ENCODE measurements around the gene ODAD4.
A peak's percentile ranks its signal among the peaks of the same experiment; 100 is the strongest.

The ODAD4 gene, protein sequence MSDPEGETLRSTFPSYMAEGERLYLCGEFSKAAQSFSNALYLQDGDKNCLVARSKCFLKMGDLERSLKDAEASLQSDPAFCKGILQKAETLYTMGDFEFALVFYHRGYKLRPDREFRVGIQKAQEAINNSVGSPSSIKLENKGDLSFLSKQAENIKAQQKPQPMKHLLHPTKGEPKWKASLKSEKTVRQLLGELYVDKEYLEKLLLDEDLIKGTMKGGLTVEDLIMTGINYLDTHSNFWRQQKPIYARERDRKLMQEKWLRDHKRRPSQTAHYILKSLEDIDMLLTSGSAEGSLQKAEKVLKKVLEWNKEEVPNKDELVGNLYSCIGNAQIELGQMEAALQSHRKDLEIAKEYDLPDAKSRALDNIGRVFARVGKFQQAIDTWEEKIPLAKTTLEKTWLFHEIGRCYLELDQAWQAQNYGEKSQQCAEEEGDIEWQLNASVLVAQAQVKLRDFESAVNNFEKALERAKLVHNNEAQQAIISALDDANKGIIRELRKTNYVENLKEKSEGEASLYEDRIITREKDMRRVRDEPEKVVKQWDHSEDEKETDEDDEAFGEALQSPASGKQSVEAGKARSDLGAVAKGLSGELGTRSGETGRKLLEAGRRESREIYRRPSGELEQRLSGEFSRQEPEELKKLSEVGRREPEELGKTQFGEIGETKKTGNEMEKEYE

DNA sequence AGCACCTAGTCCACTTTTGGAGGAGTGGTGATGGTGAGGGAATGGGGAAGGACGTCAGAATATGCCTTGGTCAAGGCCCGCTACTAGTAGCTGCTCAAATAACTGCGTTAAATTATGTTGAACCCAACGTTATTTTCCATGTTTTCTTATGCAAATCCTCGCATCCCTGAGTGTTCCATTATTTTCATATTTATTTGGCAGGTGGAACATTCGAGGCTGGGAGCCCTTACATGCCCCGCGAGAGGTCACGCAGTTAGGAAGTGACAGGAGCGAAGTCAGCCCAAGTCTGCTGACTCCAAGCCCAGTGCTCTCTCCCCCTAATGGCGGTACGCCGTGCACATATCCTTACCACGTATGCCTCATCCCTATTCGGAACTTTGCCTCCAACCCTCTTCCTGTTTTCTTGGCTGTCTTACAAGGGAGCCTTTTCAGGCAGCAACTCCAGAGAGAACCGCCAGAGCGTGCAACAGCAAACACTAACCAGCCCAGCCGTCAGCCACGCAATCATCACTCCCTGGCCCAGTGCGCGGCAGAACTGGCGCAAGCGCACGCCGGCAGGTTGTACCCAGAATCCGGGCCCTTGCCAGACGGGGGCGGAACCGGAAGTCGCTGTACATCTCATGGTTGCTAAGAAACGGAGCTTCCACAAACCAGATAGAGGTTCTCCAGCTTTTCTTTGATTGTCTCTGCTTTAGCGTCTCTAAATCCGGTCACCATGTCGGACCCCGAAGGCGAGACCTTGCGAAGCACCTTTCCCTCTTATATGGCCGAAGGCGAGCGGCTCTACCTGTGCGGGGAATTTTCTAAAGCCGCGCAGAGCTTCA is at the start of gene ODAD4:
Gene ODAD4, plus strand, starts transcription at position 609 of the 824 bp plus-strand sequence. Its CDS starts 107 bp downstream, at position 716.
- no peaks in the 10 kb centered on the region for H3K9me3 ChIP-seq (ENCODE audit: control insufficient read depth, insufficient read depth, low read length)

DNA sequence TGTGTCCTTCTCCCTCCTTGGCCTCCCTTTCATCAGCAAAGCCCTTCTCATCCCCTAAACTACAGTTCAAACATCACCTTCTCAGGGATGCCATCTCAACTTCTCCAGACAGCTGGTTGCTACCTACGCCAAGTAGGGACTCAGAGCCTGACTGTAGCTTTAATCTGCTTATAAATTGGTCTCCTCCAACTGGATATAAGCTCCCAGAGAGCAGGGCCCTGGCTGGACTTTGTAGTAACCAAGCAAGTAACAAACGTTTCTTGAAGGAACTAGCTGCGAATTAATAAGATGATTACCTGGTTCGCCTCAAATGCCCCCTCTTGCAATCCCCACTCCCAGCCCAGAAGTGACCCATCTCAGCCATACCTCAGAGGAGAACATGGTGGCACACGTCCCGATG is 47.7 kb upstream of the ODAD4 start:
- peaks cover 6% of the 10 kb centered on the region; the same call in 1 of the 2 replicates for H3K9me3 ChIP-seq (ENCODE audit: control insufficient read depth, insufficient read depth, low read length)
- H3K27ac ChIP-seq (ENCODE audit: low read depth, low read length): no peak overlapping the region
- H3K4me1 ChIP-seq (ENCODE audit: control insufficient read depth, insufficient read depth, low read length): no peaks in the 10 kb centered on the region
- no peak overlapping the region for H3K4me3 ChIP-seq (ENCODE audit: low read depth, low read length)
- no peaks in the 10 kb centered on the region for H3K27me3 ChIP-seq (ENCODE audit: control insufficient read depth, insufficient read depth, low read length)
- no peak overlapping the region for H3K9ac ChIP-seq (ENCODE audit: low read depth, low read length)
- H3K36me3 ChIP-seq (ENCODE audit: control insufficient read depth, insufficient read depth, low read length): peaks cover 97% of the 10 kb centered on the region

More for the DNA sequence above, at the start of gene ODAD4:
- H3K4me1 ChIP-seq (ENCODE audit: control insufficient read depth, insufficient read depth, low read length): no peaks in the 10 kb centered on the region
- peak within 1 kb of the TSS; percentile 79 for H3K4me3 ChIP-seq (ENCODE audit: low read depth, low read length)
- H3K27ac ChIP-seq (ENCODE audit: low read depth, low read length): peak within 1 kb of the TSS; percentile 72
- no peaks in the 10 kb centered on the region for H3K27me3 ChIP-seq (ENCODE audit: control insufficient read depth, insufficient read depth, low read length)
- H3K36me3 ChIP-seq (ENCODE audit: control insufficient read depth, insufficient read depth, low read length): no peaks in the 10 kb centered on the region
- peak within 1 kb of the TSS; percentile 49 for H3K9ac ChIP-seq (ENCODE audit: low read depth, low read length)

DNA sequence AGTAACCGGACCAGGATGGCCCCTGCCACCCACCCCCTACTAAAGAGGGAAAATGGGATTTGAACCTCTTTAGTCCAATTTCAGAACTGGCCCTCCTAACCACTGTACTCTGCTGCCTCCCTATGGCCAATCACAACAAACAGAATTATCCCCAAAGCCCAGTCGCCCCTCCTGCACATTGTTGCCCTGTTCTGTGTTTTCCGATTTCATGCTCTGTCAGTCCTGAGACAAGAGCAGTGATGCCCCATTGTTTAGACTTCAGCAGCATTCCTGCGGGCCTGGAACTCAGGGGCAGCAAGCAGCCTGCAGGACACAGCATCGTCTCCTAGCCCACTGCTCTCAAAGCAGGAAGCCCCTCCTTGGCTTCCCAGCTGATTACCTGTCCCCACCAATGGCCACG is 44.7 kb upstream of the ODAD4 start:
- H3K4me1 ChIP-seq (ENCODE audit: control insufficient read depth, insufficient read depth, low read length): no peaks in the 10 kb centered on the region
- no peaks in the 10 kb centered on the region for H3K27me3 ChIP-seq (ENCODE audit: control insufficient read depth, insufficient read depth, low read length)
- no peak overlapping the region for H3K4me3 ChIP-seq (ENCODE audit: low read depth, low read length)
- no peak overlapping the region for H3K27ac ChIP-seq (ENCODE audit: low read depth, low read length)
- no peaks in the 10 kb centered on the region for H3K9me3 ChIP-seq (ENCODE audit: control insufficient read depth, insufficient read depth, low read length)
- H3K9ac ChIP-seq (ENCODE audit: low read depth, low read length): no peak overlapping the region
- peaks cover 92% of the 10 kb centered on the region for H3K36me3 ChIP-seq (ENCODE audit: control insufficient read depth, insufficient read depth, low read length)

DNA sequence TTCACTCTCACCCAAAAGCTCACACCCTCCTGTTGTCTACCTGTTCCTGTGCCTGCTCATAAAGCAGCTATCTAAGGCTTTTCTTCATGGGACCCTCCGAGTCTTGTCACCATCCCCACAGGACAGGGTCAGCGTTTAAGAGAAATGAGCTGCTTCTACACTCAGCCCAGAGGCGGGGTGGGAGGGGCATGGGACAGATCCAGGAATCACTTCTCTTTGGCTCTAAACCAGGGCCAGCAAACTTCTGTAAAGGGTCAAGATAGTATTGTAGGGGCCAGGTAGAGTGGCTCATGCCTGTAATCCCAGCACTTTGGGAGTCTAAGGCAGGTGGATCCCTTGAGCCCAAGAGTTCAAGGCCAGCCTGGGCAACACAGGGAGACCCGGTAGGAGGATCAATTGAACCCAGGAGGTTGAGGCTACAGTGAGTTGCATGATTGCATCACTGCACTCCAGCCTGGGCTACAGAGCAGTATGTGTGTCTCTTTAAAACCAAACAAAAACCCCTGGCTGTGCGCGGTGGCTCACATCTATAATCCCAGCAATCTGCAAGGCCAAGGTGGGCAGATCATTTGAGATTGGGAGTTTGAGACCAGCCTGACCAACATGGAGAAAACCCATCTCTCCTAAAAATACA is 42.0 kb upstream of the ODAD4 start:
- Histone ChIP-seq H3K9me3 (ENCODE audit: control insufficient read depth, insufficient read depth, low read length) (no peaks in the 10 kb centered on the region), H3K4me1 (ENCODE audit: control insufficient read depth, insufficient read depth, low read length) (no peaks in the 10 kb centered on the region), H3K4me3 (ENCODE audit: low read depth, low read length) (no peak overlapping the region), H3K27ac (ENCODE audit: low read depth, low read length) (no peak overlapping the region), H3K27me3 (ENCODE audit: control insufficient read depth, insufficient read depth, low read length) (no peaks in the 10 kb centered on the region), H3K36me3 (ENCODE audit: control insufficient read depth, insufficient read depth, low read length) (peaks cover 94% of the 10 kb centered on the region), H3K9ac (ENCODE audit: low read depth, low read length) (no peak overlapping the region)

DNA sequence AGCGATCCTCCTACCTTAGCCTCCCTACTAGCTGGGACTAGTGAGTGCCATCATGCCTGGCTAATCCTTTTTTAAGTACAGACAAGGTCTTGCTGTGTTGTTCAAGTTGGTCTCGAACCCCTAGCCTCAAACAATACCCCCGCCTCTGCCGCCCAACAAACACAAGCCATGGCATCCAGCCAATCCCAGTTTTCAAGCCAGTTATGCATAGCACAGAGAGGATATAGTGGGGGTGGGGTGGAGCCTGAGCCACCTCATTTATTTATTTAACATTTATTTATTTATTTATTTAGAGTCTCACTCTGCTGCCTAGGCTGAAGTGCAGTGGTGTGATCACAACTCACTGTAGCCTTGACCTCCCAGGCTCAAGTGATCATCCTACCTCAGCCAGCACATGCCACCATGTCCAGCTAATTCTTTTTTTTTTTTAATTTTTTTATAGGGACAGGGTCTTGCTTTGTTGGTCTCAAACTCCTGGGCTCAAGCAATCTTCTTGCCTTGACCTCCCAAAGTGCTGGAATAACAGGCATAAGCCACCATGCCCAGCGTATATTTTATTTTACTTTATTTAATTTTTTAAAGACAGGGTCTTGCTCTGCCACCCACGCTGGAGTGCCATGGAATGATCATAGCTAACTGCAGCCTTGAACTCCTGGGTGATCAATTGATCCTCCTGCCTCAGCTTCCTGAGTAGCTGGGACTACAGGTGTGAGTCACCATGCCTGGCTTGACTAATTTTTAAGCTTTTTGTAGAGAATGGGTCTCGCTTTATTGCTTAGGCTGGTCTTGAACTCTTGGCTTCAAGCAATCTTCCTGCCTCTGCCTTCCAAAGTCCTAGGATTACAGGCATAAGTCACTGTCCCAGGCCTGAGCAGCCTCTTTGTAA is 39.0 kb upstream of the ODAD4 start:
- H3K4me3 ChIP-seq (ENCODE audit: low read depth, low read length): no peak overlapping the region
- H3K36me3 ChIP-seq (ENCODE audit: control insufficient read depth, insufficient read depth, low read length): peaks cover 92% of the 10 kb centered on the region
- no peaks in the 10 kb centered on the region for H3K4me1 ChIP-seq (ENCODE audit: control insufficient read depth, insufficient read depth, low read length)
- H3K9me3 ChIP-seq (ENCODE audit: control insufficient read depth, insufficient read depth, low read length): no peaks in the 10 kb centered on the region
- H3K27me3 ChIP-seq (ENCODE audit: control insufficient read depth, insufficient read depth, low read length): no peaks in the 10 kb centered on the region
- H3K9ac ChIP-seq (ENCODE audit: low read depth, low read length): no peak overlapping the region
- no peak overlapping the region for H3K27ac ChIP-seq (ENCODE audit: low read depth, low read length)

DNA sequence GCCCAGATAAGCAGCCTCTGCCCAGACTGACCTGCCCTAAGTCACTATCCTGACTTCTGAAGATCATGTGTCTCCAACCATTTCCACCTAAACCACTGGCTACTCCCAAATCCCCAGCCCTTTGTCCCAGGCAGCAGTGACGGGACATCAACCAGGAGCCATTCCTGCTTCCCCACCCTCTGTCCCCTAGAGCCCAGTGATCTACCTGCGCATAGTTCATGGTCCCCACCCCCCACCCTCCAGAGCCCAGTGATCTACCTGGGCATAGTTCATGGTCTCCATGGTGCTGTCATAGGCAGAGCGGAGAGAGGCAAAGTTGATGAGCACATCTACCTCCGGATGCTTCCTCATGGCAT is 38.4 kb upstream of the ODAD4 start:
- Histone ChIP-seq H3K9me3 (ENCODE audit: control insufficient read depth, insufficient read depth, low read length) (no peaks in the 10 kb centered on the region), H3K4me1 (ENCODE audit: control insufficient read depth, insufficient read depth, low read length) (no peaks in the 10 kb centered on the region), H3K27ac (ENCODE audit: low read depth, low read length) (no peak overlapping the region), H3K27me3 (ENCODE audit: control insufficient read depth, insufficient read depth, low read length) (no peaks in the 10 kb centered on the region), H3K4me3 (ENCODE audit: low read depth, low read length) (no peak overlapping the region), H3K9ac (ENCODE audit: low read depth, low read length) (no peak overlapping the region), H3K36me3 (ENCODE audit: control insufficient read depth, insufficient read depth, low read length) (peaks cover 93% of the 10 kb centered on the region)

DNA sequence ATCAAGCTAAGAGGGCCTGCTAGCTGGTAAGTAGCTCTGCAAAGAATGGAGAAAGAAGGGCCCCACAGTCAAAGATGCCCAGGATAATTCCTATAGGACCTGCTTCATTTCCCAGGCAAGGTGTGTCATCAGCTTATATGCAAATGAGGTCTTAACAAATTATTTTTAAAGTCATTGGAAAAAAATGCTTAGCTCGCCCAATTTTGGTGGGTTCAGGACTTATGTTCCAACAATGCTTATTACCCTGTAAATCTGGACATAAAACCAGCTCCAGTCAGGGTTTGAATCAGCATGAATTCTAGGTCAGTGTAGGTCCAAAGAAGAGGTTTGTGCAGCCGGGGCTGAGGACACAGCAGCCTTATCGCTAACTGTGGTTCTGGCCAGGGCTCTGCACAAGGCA is 37.0 kb upstream of the ODAD4 start:
- Histone ChIP-seq H3K9me3 (ENCODE audit: control insufficient read depth, insufficient read depth, low read length) (no peaks in the 10 kb centered on the region), H3K4me3 (ENCODE audit: low read depth, low read length) (no peak overlapping the region), H3K36me3 (ENCODE audit: control insufficient read depth, insufficient read depth, low read length) (peaks cover 94% of the 10 kb centered on the region), H3K27ac (ENCODE audit: low read depth, low read length) (no peak overlapping the region), H3K27me3 (ENCODE audit: control insufficient read depth, insufficient read depth, low read length) (no peaks in the 10 kb centered on the region), H3K4me1 (ENCODE audit: control insufficient read depth, insufficient read depth, low read length) (no peaks in the 10 kb centered on the region), H3K9ac (ENCODE audit: low read depth, low read length) (no peak overlapping the region)

DNA sequence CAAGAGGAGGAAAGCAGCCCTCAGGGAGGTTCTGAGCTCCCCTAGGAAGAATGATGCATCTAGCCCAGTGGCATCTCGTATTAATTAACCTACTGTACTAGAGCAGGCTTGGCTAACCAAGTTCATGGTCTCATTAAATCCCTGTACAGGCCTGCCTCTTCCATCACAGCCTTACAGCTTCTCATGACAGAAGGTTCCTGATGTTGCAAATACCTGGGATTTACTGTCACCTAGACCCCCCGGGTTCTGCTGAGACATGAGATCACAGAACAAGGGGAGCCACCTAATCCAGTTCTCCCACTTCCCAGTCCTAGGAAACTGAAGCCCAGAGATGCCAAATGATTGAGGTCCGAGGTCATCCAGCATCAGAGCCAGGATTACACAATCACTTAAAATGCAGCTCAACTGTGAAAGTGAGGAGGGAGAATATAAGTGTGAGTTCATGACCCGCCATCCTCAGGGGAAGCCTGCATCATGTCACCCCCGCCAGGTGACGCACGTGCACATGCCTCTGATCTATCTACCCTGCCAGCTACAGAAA is 35.6 kb upstream of the ODAD4 start:
- no peak overlapping the region for H3K9ac ChIP-seq (ENCODE audit: low read depth, low read length)
- no peak overlapping the region for H3K4me3 ChIP-seq (ENCODE audit: low read depth, low read length)
- H3K4me1 ChIP-seq (ENCODE audit: control insufficient read depth, insufficient read depth, low read length): no peaks in the 10 kb centered on the region
- no peak overlapping the region for H3K27ac ChIP-seq (ENCODE audit: low read depth, low read length)
- peaks cover 94% of the 10 kb centered on the region for H3K36me3 ChIP-seq (ENCODE audit: control insufficient read depth, insufficient read depth, low read length)
- H3K27me3 ChIP-seq (ENCODE audit: control insufficient read depth, insufficient read depth, low read length): no peaks in the 10 kb centered on the region
- no peaks in the 10 kb centered on the region for H3K9me3 ChIP-seq (ENCODE audit: control insufficient read depth, insufficient read depth, low read length)

DNA sequence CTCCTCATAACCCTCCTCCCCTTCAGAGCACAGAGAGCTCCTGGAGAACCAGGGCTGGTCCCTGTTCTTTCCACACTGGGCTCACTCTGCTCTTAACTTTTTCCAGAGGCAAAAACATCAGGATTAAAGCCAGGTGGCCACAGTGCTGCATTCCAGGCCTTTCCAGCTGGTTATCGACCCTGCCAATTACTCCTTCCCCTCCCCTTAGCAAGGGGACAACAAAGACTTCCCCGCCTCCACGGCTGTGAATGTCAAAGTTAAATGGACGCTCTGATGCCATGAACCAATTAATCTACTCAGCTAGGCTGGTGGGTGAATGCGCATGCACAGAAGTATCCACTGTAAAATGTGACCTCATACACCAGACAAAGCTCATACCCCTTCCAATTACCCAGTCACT is 34.8 kb upstream of the ODAD4 start:
- Histone ChIP-seq H3K36me3 (ENCODE audit: control insufficient read depth, insufficient read depth, low read length) (peaks cover 95% of the 10 kb centered on the region), H3K9me3 (ENCODE audit: control insufficient read depth, insufficient read depth, low read length) (no peaks in the 10 kb centered on the region), H3K4me1 (ENCODE audit: control insufficient read depth, insufficient read depth, low read length) (no peaks in the 10 kb centered on the region), H3K27me3 (ENCODE audit: control insufficient read depth, insufficient read depth, low read length) (no peaks in the 10 kb centered on the region), H3K4me3 (ENCODE audit: low read depth, low read length) (no peak overlapping the region), H3K9ac (ENCODE audit: low read depth, low read length) (no peak overlapping the region), H3K27ac (ENCODE audit: low read depth, low read length) (no peak overlapping the region)

DNA sequence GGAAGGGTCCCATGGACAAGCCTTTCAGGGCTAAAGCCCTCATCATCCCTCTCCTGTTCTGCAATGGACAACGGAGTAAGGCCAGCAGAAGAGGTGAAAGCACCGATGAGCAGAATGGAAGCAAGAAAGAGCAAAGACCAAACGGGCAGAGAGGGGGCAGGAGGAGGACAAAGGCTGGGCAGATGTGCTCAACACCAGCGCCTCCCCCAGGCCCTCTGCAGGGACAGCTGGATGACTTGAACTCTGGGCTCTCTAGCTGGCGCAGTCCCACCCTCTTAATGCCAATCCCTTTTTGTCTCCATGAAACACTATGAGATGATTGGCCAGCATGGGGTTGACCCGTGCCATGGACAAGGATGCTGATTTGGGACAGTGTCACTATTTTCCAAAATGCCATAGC is 33.7 kb upstream of the ODAD4 start:
- Histone ChIP-seq H3K4me1 (ENCODE audit: control insufficient read depth, insufficient read depth, low read length) (no peaks in the 10 kb centered on the region), H3K27ac (ENCODE audit: low read depth, low read length) (no peak overlapping the region), H3K9me3 (ENCODE audit: control insufficient read depth, insufficient read depth, low read length) (no peaks in the 10 kb centered on the region), H3K27me3 (ENCODE audit: control insufficient read depth, insufficient read depth, low read length) (no peaks in the 10 kb centered on the region), H3K4me3 (ENCODE audit: low read depth, low read length) (no peak overlapping the region), H3K9ac (ENCODE audit: low read depth, low read length) (no peak overlapping the region), H3K36me3 (ENCODE audit: control insufficient read depth, insufficient read depth, low read length) (peaks cover 95% of the 10 kb centered on the region)

All from HUES48 (cell line).